Sigmoid colon (tissue), 4 donors: ENCODE data around the gene AIFM1.

Experiments used
- POLR2A ChIP-seq, 2 donors: fragments of 450-650 bp; IDR thresholded peaks; one replicate each; pipeline ENCODE4 v1.6.1; 2016; ENCODE audit warnings: antibody characterized with exemption in 2 of 2, mild to moderate bottlenecking in 2 of 2, moderate library complexity in 2 of 2
- POLR2AphosphoS5 ChIP-seq, 4 donors: sonication (generic); formaldehyde crosslinking; IDR thresholded peaks; one replicate each; pipeline ENCODE4 v1.6.1; 2017; ENCODE audit warnings: antibody characterized with exemption in 4 of 4
- TF ChIP-seq, protein P1 (sequence below), 4 experiments: fragments of 450-650 bp in 3 of 4; fragments of 200-600 bp in 1 of 4; IDR thresholded peaks; one replicate each; pipeline ENCODE4 v1.5.1; 2016 to 2019; ENCODE audit warnings: antibody characterized with exemption in 4 of 4, mild to moderate bottlenecking in 3 of 4, moderate library complexity in 2 of 4

DNA sequence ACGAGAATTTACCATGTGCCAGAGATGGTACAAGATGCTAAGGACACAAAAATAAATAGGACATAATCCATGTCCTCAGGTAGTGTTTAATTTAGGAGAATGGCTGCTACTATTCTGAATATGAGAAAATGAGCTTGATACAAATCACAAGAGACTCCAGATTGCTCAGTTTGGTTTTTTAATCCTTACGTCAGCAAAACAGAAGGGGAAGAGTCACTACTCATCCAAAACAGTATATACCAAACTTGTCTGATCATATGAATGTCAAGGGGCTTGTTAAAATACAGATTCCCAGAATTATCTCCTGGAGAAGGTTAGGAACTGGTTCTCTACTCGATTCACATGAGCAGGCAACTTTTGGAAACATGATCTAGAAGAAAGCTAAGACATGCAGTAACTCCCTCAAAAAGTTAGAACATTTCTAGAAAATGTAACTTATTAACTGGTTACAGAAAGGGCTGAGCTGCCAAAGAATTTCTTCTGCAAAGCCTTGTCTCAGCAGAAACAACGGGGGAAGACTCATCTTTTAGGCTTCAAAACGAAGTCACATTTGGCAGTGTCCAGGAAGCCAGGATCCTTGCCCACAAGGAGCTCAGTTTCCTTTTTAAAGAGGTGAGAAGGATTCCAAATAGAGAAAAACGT is 3.4 kb downstream of the AIFM1 start:
- TF ChIP-seq, protein P1, sequence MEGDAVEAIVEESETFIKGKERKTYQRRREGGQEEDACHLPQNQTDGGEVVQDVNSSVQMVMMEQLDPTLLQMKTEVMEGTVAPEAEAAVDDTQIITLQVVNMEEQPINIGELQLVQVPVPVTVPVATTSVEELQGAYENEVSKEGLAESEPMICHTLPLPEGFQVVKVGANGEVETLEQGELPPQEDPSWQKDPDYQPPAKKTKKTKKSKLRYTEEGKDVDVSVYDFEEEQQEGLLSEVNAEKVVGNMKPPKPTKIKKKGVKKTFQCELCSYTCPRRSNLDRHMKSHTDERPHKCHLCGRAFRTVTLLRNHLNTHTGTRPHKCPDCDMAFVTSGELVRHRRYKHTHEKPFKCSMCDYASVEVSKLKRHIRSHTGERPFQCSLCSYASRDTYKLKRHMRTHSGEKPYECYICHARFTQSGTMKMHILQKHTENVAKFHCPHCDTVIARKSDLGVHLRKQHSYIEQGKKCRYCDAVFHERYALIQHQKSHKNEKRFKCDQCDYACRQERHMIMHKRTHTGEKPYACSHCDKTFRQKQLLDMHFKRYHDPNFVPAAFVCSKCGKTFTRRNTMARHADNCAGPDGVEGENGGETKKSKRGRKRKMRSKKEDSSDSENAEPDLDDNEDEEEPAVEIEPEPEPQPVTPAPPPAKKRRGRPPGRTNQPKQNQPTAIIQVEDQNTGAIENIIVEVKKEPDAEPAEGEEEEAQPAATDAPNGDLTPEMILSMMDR (IDR thresholded peaks at IDR 0.05): no peak
- no peak for TF ChIP-seq POLR2AphosphoS5 (IDR thresholded peaks at IDR 0.05)
- TF ChIP-seq POLR2A (IDR thresholded peaks at IDR 0.05): no peak
